Activated CD8-positive, alpha-beta T cell treated with anti-CD3 and anti-CD28 coated beads, Interleukin-2, amount 10 ng/mL, durations not matched to agents 7 days and 5 days (primary cell): ENCODE measurements around the gene CHKB. TPM values are rescaled to one million over a fixed set of nuclear protein-coding genes. Genes with fewer than 3 reads are reported as not detected.

Experiments
- ATAC-seq: fragments of 150-1000 bp; cut with Tn5 transposase; one replicate; pipeline ENCODE4 v1.10.0; 2021; ENCODE audit warnings: moderate library complexity
- CTCF ChIA-PET: fragments of 350-600 bp; sonication (Branson Sonifier 250); formaldehyde crosslinking; loops from one replicate; lab custom pipeline; 2021; ENCODE audit warnings: antibody characterized with exemption; lab: Charles Lee
- POLR2A ChIA-PET: fragments of 350-600 bp; sonication (Branson Sonifier 250); formaldehyde crosslinking; loops from one replicate; lab custom pipeline; 2021; ENCODE audit warnings: antibody characterized with exemption; lab: Charles Lee
- DNase-seq: peaks from one replicate; pipeline ENCODE4 v3.0.0-alpha.2; 2020
- H3K27ac Mint-ChIP-seq: one replicate; pipeline ENCODE4 v1.8.0; 2021; ENCODE audit warnings: mild to moderate bottlenecking, mixed read lengths
- H3K27me3 Mint-ChIP-seq: one replicate; pipeline ENCODE4 v1.8.0; 2021; ENCODE audit warnings: low read depth, mixed read lengths
- H3K36me3 Mint-ChIP-seq: one replicate; pipeline ENCODE4 v1.8.0; 2021; ENCODE audit warnings: low read depth, mixed read lengths
- H3K4me1 Mint-ChIP-seq: one replicate; pipeline ENCODE4 v1.8.0; 2021; ENCODE audit warnings: low read depth, mixed read lengths
- H3K4me3 Mint-ChIP-seq: one replicate; pipeline ENCODE4 v1.8.0; 2021; ENCODE audit warnings: mild to moderate bottlenecking, mixed read lengths
- H3K9me3 Mint-ChIP-seq: one replicate; pipeline ENCODE4 v1.8.0; 2022; ENCODE audit warnings: mixed read lengths; ENCODE audit not compliant: insufficient read depth
- total RNA-seq, 2 experiments: library from RNA; stranded (reverse); gene quantifications; one replicate each; pipeline ENCODE4 v1.2.3, GENCODE V29; 2021

Gene CHKB
- total RNA-seq, 2 experiments from 2014 or later: 98.9 to 101 TPM

DNA sequence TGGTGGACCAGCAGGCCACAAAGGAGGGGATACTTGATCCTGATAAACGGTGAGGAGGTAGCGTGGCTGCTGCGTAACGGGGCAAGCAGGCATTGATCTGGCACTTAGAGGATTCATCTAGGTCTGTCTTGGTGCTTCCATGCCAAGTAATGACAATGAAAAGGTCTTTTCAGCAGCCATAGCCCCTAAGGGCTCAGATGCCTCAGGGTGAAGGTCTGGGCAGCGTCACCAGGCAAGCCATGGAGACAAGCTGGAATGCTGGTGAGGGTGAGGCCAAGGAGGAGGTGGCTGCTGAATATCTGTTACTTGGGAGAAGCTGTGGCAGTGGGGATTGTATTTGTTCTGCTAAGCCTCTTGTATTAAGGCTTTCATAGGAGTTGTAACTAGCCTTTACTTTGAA lies 4.8 kb upstream of the CHKB start:
- ChIA-PET POLR2A (interaction anchor here (1.3 kb wide), 1 partner anchor 62 kb away, joined by 3 read pairs; the partner anchor contains the start of gene SCO2), CTCF (interaction anchor here (0.8 to 1.2 kb wide), 2 partner anchors 34 to 62 kb away, joined by 3 read pairs; partner anchors contain the start of gene SCO2)
- H3K4me3 Mint-ChIP-seq: no peak overlapping the region
- ATAC-seq (no peak), DNase-seq (no peak)
- H3K27me3 Mint-ChIP-seq: peaks cover 2% of the 10 kb centered on the region
- H3K36me3 Mint-ChIP-seq: peaks cover 8% of the 10 kb centered on the region
- no peak overlapping the region for H3K27ac Mint-ChIP-seq
- H3K9me3 Mint-ChIP-seq: no peaks in the 10 kb centered on the region
- H3K4me1 Mint-ChIP-seq: peaks cover 10% of the 10 kb centered on the region

DNA sequence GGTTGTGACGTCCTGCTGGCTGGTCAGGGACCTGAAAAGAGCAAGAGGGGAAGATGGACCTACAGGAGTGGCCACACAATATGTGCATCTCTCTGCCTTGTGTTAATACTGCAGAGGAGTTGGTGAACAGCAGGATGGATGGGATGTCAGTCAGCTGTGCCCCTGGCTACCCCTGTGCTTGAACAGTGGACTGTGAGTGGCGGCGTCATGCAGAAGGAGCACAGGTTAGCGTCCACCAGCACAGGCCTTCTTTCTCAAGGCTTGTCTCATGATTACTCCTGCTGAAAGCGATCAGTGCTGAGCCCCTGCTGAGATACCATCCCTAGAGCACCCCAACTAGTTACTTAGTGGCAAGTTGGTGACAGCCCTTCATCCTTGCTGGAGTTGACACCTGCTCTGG lies 3.8 kb upstream of the CHKB start:
- no peak overlapping the region for H3K4me3 Mint-ChIP-seq
- no peaks in the 10 kb centered on the region for H3K27me3 Mint-ChIP-seq
- DNase-seq (no peak), ATAC-seq (no peak)
- H3K27ac Mint-ChIP-seq: no peak overlapping the region
- peaks cover 13% of the 10 kb centered on the region for H3K36me3 Mint-ChIP-seq
- H3K4me1 Mint-ChIP-seq: peaks cover 16% of the 10 kb centered on the region
- POLR2A ChIA-PET: no interaction called here
- CTCF ChIA-PET: interaction anchor here (0.8 kb wide), 1 partner anchor 35 kb away, joined by 3 read pairs; no protein-coding TSS in a partner anchor
- H3K9me3 Mint-ChIP-seq: no peaks in the 10 kb centered on the region

- Mint-ChIP-seq H3K27me3 (no peaks in the 10 kb centered on the region), H3K36me3 (peaks cover 15% of the 10 kb centered on the region), H3K4me1 (peaks cover 21% of the 10 kb centered on the region), H3K9me3 (no peaks in the 10 kb centered on the region), H3K4me3 (no peak overlapping the region), H3K27ac (no peak overlapping the region)
- DNase-seq: no peak
- ChIA-PET POLR2A (interaction anchor here (0.6 kb wide), 1 partner anchor 53 kb away, joined by 3 read pairs; no protein-coding TSS in a partner anchor), CTCF (no interaction called here)
- ATAC-seq: no peak
Measured at GRCh38 chr22:50585781-50586180, 3.1 kb upstream of the CHKB start.

GRCh38 chr22:50585238-50585637 lies 2.6 kb upstream of the CHKB start:
- Mint-ChIP-seq H3K4me3 (no peak overlapping the region), H3K4me1 (peaks cover 25% of the 10 kb centered on the region), H3K27ac (no peak overlapping the region), H3K36me3 (peaks cover 19% of the 10 kb centered on the region), H3K9me3 (no peaks in the 10 kb centered on the region), H3K27me3 (no peaks in the 10 kb centered on the region)
- ChIA-PET CTCF (no interaction called here), POLR2A (no interaction called here)
- ATAC-seq (no peak), DNase-seq (no peak)

DNA sequence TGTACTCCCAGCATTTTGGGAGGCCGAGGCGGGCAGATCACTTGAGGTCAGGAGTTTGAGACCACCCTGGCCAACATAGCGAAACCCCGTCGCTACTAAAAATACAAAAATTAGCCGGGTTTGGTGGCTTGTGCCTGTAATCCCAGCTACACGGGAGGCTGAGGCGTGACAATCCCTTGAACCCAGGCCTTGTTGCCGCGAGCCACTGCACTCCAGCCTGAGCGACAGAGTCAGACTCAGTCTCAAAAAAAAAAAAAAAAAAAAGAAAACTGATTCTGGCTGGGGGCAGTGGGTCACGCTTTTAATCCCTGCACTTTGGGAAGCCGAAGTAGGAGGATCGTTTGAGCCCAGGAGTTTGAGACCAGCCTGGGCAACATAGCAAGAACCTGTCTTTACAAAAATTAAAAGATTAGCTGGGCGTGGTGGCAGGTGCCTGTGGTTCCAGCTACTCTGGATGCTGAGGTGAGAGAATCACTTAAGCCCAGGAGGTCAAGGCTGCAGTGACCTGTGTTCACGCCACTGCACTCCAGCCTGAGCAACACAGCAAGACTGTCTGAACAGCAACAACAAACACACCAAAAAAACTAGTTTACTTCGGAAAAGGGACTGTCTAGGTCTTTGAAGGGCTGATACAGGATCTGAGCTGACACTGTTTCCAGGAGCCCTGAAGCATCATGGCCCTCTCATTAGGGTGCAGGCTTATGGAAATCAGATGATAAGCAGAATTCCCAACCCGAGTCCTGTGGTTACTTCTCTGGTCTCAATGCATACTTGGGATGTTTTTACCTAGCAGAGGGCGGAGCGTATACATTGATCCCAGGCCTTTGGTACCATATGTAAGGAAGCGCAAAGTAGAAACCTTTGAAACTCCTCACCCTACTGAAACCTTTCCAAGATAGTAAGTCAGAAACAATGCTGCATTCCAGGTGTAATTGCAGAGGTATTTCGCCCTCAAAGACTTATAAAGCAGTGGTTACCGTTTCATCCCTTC lies 1.8 kb upstream of the CHKB start:
- DNase-seq (no peak), ATAC-seq (no peak)
- Mint-ChIP-seq H3K9me3 (no peaks in the 10 kb centered on the region), H3K36me3 (peaks cover 27% of the 10 kb centered on the region), H3K4me1 (peaks cover 33% of the 10 kb centered on the region), H3K27me3 (no peaks in the 10 kb centered on the region), H3K4me3 (peak overlapping the region; percentile 98), H3K27ac (no peak overlapping the region)
- ChIA-PET POLR2A (interaction anchor here (1.2 kb wide), 1 partner anchor 27 kb away, joined by 3 read pairs; no protein-coding TSS in a partner anchor), CTCF (no interaction called here)

- Mint-ChIP-seq H3K27ac (peak overlapping the region; percentile 88), H3K4me3 (peak overlapping the region; percentile 98), H3K27me3 (no peaks in the 10 kb centered on the region), H3K4me1 (peaks cover 42% of the 10 kb centered on the region), H3K9me3 (no peaks in the 10 kb centered on the region), H3K36me3 (peaks cover 33% of the 10 kb centered on the region)
- CTCF ChIA-PET: interaction anchor here (1.6 to 3.5 kb wide), 4 partner anchors 11 to 58 kb away, joined by 5 to 19 read pairs (median 10); partner anchors contain the start of genes SCO2 and SYCE3
- ATAC-seq (peak; percentile 24), DNase-seq (no peak)
- POLR2A ChIA-PET: interaction anchor here (0.8 to 2.7 kb wide), 6 partner anchors 26 to 76 kb away, joined by 3 to 31 read pairs (median 4); partner anchors contain the start of genes LMF2, NCAPH2 and SCO2
Measured at GRCh38 chr22:50583294-50583861, 729 bp upstream of the CHKB start.

GRCh38 chr22:50581950-50582492 lies 628 bp downstream of the CHKB start:
- no peaks in the 10 kb centered on the region for H3K9me3 Mint-ChIP-seq
- peaks cover 37% of the 10 kb centered on the region for H3K36me3 Mint-ChIP-seq
- peak; percentile 47 for DNase-seq
- no peaks in the 10 kb centered on the region for H3K27me3 Mint-ChIP-seq
- ChIA-PET POLR2A (interaction anchor here (0.8 to 2.7 kb wide), 13 partner anchors 16 to 74 kb away, joined by 3 to 31 read pairs (median 5); partner anchors contain the start of genes LMF2, NCAPH2, SCO2 and SYCE3), CTCF (interaction anchor here (0.8 to 3.5 kb wide), 6 partner anchors 9 to 56 kb away, joined by 3 to 19 read pairs (median 8); partner anchors contain the start of genes SCO2 and SYCE3)
- ATAC-seq: no peak
- H3K4me3 Mint-ChIP-seq: peak overlapping the region; percentile 98
- peaks cover 49% of the 10 kb centered on the region for H3K4me1 Mint-ChIP-seq
- H3K27ac Mint-ChIP-seq: peak overlapping the region; percentile 94

DNA sequence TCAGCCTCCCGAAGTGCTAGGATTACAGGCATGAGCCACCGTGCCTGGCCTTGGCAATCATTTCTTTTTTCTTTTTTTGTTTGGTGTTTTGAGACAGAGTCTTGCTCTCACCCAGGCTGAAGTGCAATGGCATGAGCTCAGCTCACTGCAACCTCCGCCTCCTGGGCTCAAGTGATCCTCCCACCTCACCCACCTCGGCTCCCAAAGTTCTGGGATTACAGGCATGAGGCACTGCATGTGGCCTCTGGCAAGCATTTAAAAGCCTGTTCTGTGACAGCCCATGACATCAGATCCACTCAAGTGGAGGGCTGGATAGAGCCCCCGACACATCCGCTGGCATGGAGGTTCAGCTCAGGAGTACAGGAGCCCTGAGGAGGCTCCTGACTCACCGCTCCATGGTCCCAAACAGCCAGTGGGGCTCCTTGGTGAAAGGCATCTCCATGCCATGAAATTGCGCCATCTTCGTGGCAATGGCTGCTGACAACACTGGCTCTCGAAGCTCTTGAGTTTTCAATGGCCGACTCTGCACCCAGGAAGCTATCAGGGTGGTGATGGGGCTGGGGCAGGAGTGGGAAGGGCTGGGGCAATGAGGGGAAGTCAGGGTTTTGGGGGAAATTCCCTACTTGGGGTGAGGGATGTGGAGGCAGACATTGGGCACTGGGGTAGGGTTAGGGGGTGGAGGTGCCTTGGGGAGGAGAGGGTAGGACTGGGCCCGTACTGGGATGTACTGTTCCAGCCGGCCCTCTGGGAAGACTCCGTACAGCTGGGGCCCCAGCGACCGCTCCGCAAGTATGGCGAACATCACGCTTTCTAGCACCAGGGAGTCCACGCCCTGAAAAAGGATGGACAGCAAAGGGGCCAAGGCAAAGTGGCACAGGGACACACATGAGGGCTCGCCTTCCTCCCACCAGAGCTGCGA lies 1.4 kb downstream of the CHKB start:
- peaks cover 50% of the 10 kb centered on the region for H3K4me1 Mint-ChIP-seq
- POLR2A ChIA-PET: interaction anchor here (0.8 to 2.7 kb wide), 8 partner anchors 15 to 56 kb away, joined by 3 to 31 read pairs (median 8); partner anchors contain the start of gene SCO2
- no peaks in the 10 kb centered on the region for H3K27me3 Mint-ChIP-seq
- ATAC-seq: no peak
- H3K27ac Mint-ChIP-seq: peak overlapping the region; percentile 86
- no peak for DNase-seq
- H3K4me3 Mint-ChIP-seq: peak overlapping the region; percentile 98
- H3K9me3 Mint-ChIP-seq: no peaks in the 10 kb centered on the region
- H3K36me3 Mint-ChIP-seq: peaks cover 42% of the 10 kb centered on the region
- CTCF ChIA-PET: interaction anchor here (1.0 to 3.5 kb wide), 5 partner anchors 16 to 56 kb away, joined by 3 to 19 read pairs (median 10); partner anchors contain the start of genes SCO2 and SYCE3

- POLR2A ChIA-PET: no interaction called here
- Mint-ChIP-seq H3K4me1 (peaks cover 50% of the 10 kb centered on the region), H3K27me3 (no peaks in the 10 kb centered on the region), H3K4me3 (no peak overlapping the region), H3K36me3 (peaks cover 42% of the 10 kb centered on the region), H3K27ac (peak overlapping the region; percentile 68), H3K9me3 (no peaks in the 10 kb centered on the region)
- DNase-seq (no peak), ATAC-seq (no peak)
- CTCF ChIA-PET: no interaction called here
Measured at GRCh38 chr22:50579752-50580151, 2.9 kb downstream of the CHKB start.

DNA sequence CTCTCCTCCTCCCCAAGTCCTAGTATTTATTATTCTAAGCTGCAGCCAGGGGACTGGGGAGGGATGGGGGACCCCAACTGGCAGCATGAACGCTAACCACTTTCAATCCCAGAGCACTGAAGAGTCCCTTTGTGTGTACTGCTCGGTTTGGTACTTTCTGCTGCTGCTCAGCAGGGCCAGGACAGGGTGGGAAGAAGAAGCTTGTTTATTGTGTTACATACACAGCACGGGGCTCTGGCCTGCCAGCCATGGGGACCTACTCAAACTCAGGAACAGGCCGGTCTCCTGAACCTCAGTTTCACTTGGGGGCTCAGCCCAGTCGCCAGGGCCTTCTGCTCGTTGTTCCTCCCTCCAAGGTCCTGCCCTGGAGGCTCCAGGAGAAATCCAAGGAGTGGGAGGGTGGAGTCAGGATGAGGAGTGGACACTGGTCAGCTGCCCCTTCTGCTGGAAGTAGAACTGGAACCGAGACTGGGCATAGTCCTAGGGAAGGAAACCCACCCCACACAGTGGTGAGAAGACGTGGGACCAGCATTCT lies 3.8 kb downstream of the CHKB start:
- ChIA-PET POLR2A (interaction anchor here (0.8 to 2.4 kb wide), 4 partner anchors 16 to 54 kb away, joined by 3 to 10 read pairs (median 4); partner anchors contain the start of genes SCO2 and SYCE3), CTCF (interaction anchor here (1.0 kb wide), 1 partner anchor 15 kb away, joined by 9 read pairs; the partner anchor contains the start of gene SYCE3)
- peak overlapping the region; percentile 11 for H3K27ac Mint-ChIP-seq
- H3K36me3 Mint-ChIP-seq: peaks cover 41% of the 10 kb centered on the region
- no peaks in the 10 kb centered on the region for H3K27me3 Mint-ChIP-seq
- no peaks in the 10 kb centered on the region for H3K9me3 Mint-ChIP-seq
- DNase-seq (no peak), ATAC-seq (no peak)
- peak overlapping the region; percentile 34 for H3K4me3 Mint-ChIP-seq
- H3K4me1 Mint-ChIP-seq: peaks cover 48% of the 10 kb centered on the region
